Urinary bladder (tissue), 4 donors: ENCODE results near the gene CTSH. TPM values are rescaled to one million over a fixed set of nuclear protein-coding genes. Genes with fewer than 3 reads are reported as not detected.
A peak's percentile ranks its signal among the peaks of the same experiment; 100 is the strongest.
"Not testable (repeated sequence)": the region's sequence is repeated elsewhere in the genome, so short reads cannot be mapped to it uniquely, and the experiment has no call there.

Source experiments
- DNase-seq: peaks from one replicate; pipeline ENCODE4 v3.0.0-alpha.2; 2015; ENCODE audit errors: extremely low spot score
- H3K27ac ChIP-seq: one replicate; pipeline ENCODE4 v1.5.1; 2013; ENCODE audit warnings: low read depth, mild to moderate bottlenecking, moderate library complexity
- H3K36me3 ChIP-seq: one replicate; pipeline ENCODE4 v1.6.1; 2013; ENCODE audit warnings: mild to moderate bottlenecking, moderate library complexity; ENCODE audit not compliant: insufficient read depth
- H3K4me1 ChIP-seq: one replicate; pipeline ENCODE4 v1.6.1; 2013; ENCODE audit warnings: mild to moderate bottlenecking, moderate library complexity; ENCODE audit not compliant: insufficient read depth
- H3K4me3 ChIP-seq: one replicate; pipeline ENCODE4 v1.5.1; 2013; ENCODE audit warnings: low read depth, low read length
- WGBS: extraction: QIAGEN DNeasy Blood & Tissue Kit; methylation state at CpG from one replicate; pipeline ENCODE4 v1.1.7; 2013; 5-methylcytosine and 5-hydroxymethylcytosine counted together
- polyA plus RNA-seq: library from polyadenylated mRNA; stranded (reverse); fragments of 200-250 nt; gene quantifications from one replicate; pipeline ENCODE4 v1.2.3, GENCODE V29; 2013
- total RNA-seq: library from RNA; depleted of rRNA; stranded (reverse); fragments of >200 nt; gene quantifications from one replicate; pipeline ENCODE4 v1.2.3, GENCODE V29; 2014
- donor health status: healthy with polysubstance abuse.
- donor health status: healthy.

CTSH gene
- total and polyA plus RNA-seq, 2 donors = 250 to 291 TPM

DNA sequence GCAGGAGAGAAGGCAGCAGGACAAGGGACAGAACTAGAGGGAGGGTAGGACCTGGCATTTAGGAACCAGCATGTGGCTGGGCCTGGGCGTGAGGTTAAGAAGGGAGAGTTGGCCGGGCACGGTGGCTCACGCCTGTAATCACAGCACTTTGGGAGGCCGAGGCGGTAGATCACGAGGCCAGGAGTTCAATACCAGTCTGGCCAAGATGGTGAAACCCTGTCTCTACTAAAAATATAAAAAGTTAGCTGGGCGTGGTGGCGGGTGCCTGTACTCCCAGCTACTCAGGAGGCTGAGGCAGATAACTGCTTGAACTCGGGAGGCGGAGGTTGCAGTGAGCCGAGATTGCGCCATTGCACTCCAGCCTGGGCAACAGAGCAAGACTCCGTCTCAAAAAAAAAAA lies 16.7 kb downstream of the CTSH start:
- H3K4me1 ChIP-seq, H3K36me3 ChIP-seq, DNase-seq, H3K27ac ChIP-seq, H3K4me3 ChIP-seq: not testable (repeated sequence)
- WGBS = 96% methylated on average over 14 of the region's 14 CpGs

GRCh38 chr15:78927077-78927790 lies 17.6 kb downstream of the CTSH start:
- WGBS = 88% methylated on average over 17 of the region's 17 CpGs
- no peak for DNase-seq
- H3K36me3 ChIP-seq = peaks cover 8% of the 10 kb centered on the region
- H3K27ac ChIP-seq = no peak overlapping the region
- H3K4me3 ChIP-seq = no peak overlapping the region
- H3K4me1 ChIP-seq = no peaks in the 10 kb centered on the region

- no peak overlapping the region for H3K27ac ChIP-seq
- 89% methylated on average over 5 of the region's 5 CpGs for WGBS
- no peaks in the 10 kb centered on the region for H3K4me1 ChIP-seq
- DNase-seq = no peak
- peaks cover 11% of the 10 kb centered on the region for H3K36me3 ChIP-seq
- H3K4me3 ChIP-seq = no peak overlapping the region
Measured at GRCh38 chr15:78925956-78926743, 18.7 kb downstream of the CTSH start.

DNA sequence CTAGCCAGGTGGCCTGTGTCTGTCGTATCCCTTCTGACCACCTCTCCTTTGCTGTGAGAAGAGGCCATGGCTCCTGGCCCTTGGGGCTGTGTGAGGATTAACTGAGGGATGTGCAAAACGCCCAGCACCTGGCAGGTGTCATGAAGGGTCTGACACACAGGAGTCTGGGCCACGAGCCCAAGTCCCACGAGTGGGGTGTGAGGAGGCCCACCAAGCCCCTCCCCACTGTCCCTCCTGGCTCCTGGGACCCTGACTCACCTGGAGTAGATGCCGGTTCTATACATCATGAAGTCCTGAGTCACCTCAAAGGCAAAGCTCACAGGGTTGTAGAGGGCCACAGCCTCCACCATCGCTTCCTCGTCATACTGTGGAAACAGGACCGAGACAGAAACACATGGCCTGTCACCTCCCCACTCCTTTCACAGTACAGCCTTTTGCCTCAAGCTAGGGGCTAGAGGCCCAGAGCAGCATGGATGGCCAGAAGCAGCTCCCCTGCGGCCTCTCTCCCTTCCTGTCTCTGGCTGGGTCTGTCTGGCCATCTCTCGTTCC lies 19.7 kb downstream of the CTSH start:
- Histone ChIP-seq H3K4me3 (no peak overlapping the region), H3K27ac (no peak overlapping the region), H3K36me3 (peaks cover 11% of the 10 kb centered on the region), H3K4me1 (no peaks in the 10 kb centered on the region)
- no peak for DNase-seq
- WGBS = 69% methylated on average over 10 of the region's 10 CpGs

DNA sequence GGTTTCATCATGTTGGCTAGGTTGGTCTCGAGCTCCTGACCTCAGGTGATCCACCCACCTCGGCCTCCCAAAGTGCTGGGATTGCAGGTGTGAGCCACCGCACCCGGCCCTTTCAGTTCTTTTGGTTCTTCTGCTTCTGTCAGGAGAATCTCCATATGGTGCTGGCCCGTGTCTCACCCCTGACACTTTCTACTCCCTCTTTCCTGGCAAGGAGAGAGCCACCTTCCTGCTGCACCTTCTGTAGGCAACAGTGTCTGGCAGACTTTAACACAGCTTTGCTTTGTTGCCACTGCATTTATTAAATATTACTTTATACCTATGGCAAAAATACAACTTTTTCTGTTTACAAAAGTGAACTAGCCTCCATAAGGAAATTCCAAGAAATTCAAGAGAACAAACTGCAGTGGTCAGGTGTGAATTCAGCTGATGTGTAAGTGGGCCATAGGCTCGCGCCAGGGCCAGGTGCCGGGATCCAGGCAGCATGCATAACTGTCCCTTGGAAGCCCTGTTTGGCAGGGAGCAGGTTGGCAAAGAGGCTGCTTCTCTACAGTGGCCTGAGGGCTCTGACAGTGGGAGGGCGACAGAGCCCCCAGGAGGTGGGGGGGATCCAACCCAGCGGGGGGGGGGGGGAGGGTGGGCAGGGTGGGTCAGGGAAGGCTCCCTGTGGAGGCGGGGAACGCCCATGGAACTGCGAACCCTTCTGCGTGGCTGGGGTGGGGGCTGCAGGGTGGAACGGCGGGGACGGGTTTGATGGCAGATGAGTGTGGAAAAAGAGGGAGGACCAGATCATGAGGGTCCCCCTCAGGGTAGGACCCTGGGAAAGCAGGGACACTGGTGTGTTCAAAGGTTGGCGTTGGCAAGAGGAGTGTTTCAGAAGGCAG lies 21.1 kb downstream of the CTSH start:
- H3K36me3 ChIP-seq = peaks cover 11% of the 10 kb centered on the region
- DNase-seq = no peak
- H3K4me3 ChIP-seq = no peak overlapping the region
- H3K4me1 ChIP-seq = no peaks in the 10 kb centered on the region
- WGBS = 89% methylated on average over 18 of the region's 18 CpGs
- no peak overlapping the region for H3K27ac ChIP-seq

DNA sequence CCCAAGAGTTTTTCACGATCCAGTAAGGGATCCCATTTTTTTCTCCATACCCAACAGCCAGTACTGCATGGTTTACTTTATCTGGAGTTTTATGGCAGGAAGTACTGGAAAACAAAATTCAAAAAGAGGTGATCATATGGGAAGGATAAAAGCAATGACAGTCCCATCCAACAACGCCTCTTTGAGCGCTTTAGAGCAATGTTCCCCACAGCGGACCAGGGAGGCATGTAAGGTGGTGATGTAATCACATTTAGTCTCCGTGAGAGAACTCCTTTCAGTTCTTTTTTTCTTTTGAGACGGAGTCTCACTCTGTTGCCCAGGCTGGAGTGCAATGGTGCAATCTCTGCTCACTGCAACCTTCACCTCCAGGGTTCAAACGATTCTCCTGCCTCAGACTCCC lies 21.8 kb downstream of the CTSH start:
- H3K4me1 ChIP-seq = no peaks in the 10 kb centered on the region
- WGBS = 58% methylated on average over 7 of the region's 7 CpGs
- DNase-seq = no peak
- no peak overlapping the region for H3K4me3 ChIP-seq
- H3K27ac ChIP-seq = no peak overlapping the region
- H3K36me3 ChIP-seq = peaks cover 11% of the 10 kb centered on the region

DNA sequence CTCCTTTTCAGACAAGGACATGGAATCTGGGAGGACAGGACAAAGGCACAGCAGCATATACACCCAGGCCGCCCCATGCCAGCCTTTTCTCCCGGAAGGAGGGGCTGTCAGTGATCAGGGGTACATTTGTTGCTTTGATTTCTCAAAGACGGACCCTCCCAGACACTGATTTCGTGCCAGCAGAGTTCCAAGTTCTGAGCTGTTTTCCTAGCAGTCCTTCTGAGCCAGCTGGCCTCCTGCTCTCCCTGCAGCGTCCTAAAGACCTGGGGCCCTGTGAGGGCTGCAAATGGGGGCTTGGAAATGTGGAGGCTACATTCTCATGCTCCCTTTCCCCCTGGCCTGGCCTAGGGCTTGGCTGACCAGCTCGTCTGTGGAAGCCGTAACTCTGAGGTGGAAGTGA lies 22.3 kb downstream of the CTSH start:
- WGBS = 55% methylated on average over 7 of the region's 7 CpGs
- no peak for DNase-seq
- Histone ChIP-seq H3K36me3 (peaks cover 11% of the 10 kb centered on the region), H3K4me3 (no peak overlapping the region), H3K4me1 (no peaks in the 10 kb centered on the region), H3K27ac (no peak overlapping the region)

DNA sequence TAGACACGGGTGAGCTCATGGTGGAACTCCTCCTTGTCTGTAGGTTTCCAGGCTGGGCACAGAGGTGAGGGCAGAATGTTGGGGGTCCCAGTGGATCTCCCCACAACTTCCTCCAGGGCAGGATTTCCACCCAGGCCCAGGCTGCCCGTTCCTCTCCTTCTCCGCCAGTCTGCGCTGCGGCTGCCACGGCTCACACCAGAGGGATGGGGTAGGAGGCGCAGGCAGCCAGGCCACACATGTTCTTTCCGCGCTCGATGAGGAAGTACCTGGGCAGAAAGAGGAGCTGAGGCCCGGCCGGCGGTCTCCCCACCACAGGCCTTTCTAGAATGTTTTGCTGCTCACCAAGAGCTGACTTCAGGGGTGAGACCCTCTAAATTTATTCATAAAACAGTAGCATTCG lies 22.9 kb downstream of the CTSH start:
- peaks cover 11% of the 10 kb centered on the region for H3K36me3 ChIP-seq
- 85% methylated on average over 14 of the region's 14 CpGs for WGBS

GRCh38 chr15:78921517-78921916 lies 23.3 kb downstream of the CTSH start:
- peaks cover 11% of the 10 kb centered on the region for H3K36me3 ChIP-seq

More for the DNA sequence above, 22.9 kb downstream of the CTSH start:
- H3K27ac ChIP-seq = no peak overlapping the region
- no peak for DNase-seq
- H3K4me3 ChIP-seq = no peak overlapping the region
- H3K4me1 ChIP-seq = no peaks in the 10 kb centered on the region

GRCh38 chr15:78917888-78918287 lies 27.0 kb downstream of the CTSH start:
- no peak for DNase-seq
- H3K4me3 ChIP-seq = no peak overlapping the region
- H3K4me1 ChIP-seq = peaks cover 5% of the 10 kb centered on the region
- WGBS = 85% methylated on average over 4 of the region's 4 CpGs
- peaks cover 7% of the 10 kb centered on the region for H3K36me3 ChIP-seq
- no peak overlapping the region for H3K27ac ChIP-seq

More at GRCh38 chr15:78921517-78921916, 23.3 kb downstream of the CTSH start:
- DNase-seq = no peak
- WGBS = 76% methylated on average over 6 of the region's 6 CpGs
- Histone ChIP-seq H3K27ac (no peak overlapping the region), H3K4me3 (no peak overlapping the region), H3K4me1 (no peaks in the 10 kb centered on the region)

GRCh38 chr15:78916088-78916487 lies 28.8 kb downstream of the CTSH start:
- DNase-seq = no peak
- 75% methylated on average over 4 of the region's 4 CpGs for WGBS
- Histone ChIP-seq H3K4me3 (no peak overlapping the region), H3K27ac (no peak overlapping the region), H3K4me1 (peaks cover 5% of the 10 kb centered on the region), H3K36me3 (no peaks in the 10 kb centered on the region)

GRCh38 chr15:78915341-78916087 lies 29.3 kb downstream of the CTSH start:
- no peak overlapping the region for H3K4me3 ChIP-seq
- peak overlapping the region; percentile 64 for H3K27ac ChIP-seq
- 58% methylated on average over 12 of the region's 12 CpGs for WGBS
- H3K4me1 ChIP-seq = peaks cover 5% of the 10 kb centered on the region
- no peaks in the 10 kb centered on the region for H3K36me3 ChIP-seq
- DNase-seq = no peak
